ENCODE results near the gene LRSAM1. TPM values are rescaled to one million over a fixed set of nuclear protein-coding genes. Genes with fewer than 3 reads are reported as not detected.

LRSAM1 gene
- total RNA-seq, 1 experiment from 2014 or later, result 7.4 TPM

DNA sequence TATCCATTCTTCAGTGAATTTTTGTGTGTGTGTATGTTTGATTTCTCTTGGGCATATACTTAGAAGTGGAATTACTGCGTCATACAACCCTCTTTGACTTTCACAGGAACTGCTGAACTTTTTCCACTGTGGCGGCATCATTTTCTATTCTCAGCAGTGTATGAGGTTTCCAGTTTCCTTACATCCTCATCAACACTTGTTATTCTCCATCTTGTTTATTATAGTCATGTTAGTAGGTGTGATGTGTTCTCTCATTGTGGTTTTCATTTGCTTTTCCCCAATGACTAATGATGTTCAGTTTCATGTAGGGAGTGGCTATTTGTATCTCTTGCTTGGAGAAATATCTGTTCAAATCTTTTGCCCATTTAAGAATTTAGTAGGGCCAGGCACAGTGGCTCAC, 24.6 kb upstream of the LRSAM1 start:
- no peak for DNase-seq (ENCODE audit: low read depth)

DNA sequence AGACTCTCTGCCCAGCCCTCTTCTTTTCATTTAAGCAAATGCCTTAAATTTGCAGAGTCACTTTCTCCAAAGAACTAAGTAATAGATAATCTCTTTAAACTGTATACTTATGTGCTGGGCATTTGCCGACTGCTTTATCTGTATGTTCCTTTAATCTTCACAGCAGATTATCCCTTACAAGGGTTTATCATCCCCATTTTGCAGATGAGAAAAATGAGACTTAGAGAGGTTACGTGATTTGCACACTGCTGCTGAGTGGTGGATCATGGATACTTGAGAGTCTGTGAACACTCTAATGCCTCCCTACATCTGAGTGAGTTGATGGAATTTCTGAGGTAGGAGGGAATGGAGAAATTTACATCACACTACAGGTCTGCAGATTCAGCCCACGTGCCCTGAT, 23.0 kb upstream of the LRSAM1 start:
- DNase-seq (ENCODE audit: low read depth), result no peak

DNA sequence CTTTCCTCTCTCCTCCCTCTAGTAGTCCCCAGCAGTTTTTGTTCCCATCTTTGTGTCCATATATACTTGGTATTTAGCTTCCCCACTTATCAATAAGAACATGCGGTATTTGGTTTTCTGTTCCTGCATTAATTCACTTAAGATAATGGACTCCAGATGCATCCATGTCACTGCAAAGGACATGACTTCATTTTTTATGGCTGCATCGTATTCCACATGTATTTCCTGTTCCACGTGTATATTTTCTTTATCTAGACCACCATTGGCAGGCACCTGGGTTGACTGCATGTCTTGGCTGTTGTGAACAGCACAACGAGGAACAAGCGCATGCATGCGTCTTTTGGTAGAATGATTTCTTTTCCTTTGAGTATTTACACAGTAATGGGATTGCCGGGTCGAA, 20.9 kb upstream of the LRSAM1 start:
- DNase-seq (ENCODE audit: low read depth), result no peak

DNA sequence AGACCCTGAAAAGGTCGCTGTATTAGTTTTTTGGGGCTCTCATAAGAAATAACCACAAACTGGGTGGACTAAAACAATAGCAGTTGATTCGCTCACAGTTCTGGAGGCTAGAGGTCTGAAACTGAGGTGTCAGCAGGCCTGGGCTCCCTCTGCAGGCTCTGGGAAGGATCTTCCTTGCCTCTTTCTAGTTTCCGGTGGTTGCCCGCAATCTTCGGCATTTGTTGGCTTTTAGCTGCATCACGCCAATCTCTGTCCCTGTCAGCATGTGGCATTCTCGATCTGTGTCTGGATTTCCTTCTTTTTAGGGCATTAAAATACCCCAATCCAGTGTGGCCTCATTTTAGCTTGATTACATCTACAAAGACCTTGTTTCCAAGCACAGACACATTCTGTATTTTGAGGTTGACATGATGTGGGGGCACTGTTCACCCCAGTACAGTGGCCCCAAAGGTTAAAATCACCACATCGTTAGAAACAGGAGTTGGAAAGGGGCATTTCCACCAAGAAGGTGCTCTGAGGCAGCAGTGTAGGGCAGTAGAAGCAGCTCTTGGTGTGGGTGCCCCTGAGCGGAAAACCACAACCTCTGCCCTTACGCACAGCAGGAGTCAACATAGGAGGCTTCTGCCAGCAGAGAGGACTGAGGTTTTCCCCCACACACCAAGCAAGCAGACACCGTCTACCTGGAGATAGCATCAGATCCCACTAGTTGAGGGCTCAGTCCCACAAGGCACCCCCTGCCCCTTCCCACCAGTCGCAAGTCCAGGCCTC, 13.6 kb upstream of the LRSAM1 start:
- DNase-seq (ENCODE audit: low read depth), result no peak

DNA sequence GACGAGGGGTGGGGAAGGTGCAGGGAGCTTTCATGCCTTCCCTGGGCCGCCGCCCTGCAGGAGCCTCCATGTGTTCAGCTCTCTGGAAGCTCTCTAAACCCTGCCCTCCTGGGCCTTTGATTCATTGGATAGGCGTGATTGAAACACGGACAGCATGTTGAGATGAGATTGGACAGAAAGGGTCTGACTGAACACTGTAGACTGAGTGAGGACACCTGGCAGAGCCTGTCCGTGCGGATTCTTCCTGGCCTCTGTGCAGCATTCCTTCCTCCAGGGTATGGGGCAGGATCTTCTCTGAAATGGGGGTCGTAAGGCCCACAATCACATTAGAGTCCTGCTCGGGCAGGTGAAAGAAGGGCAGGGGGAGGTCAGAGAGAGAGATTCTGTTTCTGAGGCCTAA, 12.9 kb upstream of the LRSAM1 start:
- DNase-seq (ENCODE audit: low read depth), result no peak

DNA sequence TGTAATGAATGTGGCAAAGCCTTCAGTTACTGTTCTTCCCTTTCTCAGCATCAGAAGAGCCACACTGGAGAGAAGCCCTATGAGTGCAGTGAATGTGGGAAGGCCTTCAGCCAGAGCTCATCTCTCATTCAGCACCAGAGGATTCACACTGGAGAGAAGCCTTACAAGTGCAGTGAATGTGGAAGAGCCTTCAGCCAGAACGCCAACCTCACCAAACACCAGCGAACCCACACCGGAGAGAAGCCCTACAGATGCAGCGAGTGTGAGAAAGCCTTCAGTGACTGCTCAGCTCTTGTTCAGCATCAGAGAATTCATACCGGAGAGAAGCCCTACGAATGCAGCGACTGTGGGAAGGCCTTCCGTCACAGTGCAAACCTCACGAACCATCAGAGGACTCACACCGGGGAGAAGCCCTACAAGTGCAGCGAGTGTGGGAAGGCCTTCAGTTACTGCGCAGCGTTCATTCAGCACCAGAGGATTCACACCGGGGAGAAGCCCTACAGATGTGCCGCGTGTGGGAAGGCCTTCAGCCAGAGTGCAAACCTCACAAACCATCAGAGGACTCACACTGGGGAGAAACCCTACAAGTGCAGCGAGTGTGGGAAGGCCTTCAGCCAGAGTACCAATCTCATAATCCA, 6.9 kb upstream of the LRSAM1 start:
- DNase-seq (ENCODE audit: low read depth), result no peak

DNA sequence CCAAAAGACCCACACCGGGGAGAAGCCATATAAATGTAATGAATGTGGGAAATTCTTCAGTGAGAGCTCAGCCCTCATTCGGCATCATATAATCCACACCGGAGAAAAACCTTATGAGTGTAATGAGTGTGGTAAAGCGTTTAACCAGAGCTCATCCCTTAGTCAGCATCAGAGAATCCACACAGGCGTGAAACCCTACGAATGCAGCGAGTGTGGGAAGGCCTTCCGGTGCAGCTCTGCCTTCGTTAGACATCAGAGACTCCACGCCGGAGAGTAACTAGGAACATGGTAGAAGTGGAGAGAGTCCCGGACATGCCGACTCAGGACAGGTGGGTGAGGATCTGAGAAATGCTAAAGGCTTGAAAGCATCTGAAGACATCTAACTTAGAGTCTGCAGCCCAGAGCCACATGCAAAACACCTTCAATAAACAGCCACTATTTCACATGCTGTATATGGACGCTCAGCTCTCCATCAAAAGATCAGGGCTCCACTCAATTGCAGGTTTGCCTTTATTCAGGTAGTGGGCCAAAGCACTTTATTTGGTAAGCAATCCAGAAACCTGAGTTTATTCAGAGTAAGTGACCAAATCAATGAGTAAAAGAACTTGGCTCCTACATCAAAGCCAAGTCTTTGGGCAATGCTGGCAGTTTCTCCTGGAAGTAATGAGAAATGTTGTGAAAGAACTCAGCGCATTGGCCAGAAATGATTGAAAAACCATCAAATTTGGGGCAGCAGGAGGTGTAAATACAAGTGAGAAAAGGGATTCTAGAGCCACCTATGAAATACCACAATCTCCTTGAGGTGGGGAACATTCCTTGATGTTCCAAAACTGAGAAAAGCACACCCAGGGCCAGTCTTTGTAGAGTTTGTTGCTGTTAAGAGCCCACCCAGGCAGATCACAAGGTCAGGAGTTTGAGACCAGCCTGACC, 6.1 kb upstream of the LRSAM1 start:
- DNase-seq (ENCODE audit: low read depth), result peak; percentile 16

DNA sequence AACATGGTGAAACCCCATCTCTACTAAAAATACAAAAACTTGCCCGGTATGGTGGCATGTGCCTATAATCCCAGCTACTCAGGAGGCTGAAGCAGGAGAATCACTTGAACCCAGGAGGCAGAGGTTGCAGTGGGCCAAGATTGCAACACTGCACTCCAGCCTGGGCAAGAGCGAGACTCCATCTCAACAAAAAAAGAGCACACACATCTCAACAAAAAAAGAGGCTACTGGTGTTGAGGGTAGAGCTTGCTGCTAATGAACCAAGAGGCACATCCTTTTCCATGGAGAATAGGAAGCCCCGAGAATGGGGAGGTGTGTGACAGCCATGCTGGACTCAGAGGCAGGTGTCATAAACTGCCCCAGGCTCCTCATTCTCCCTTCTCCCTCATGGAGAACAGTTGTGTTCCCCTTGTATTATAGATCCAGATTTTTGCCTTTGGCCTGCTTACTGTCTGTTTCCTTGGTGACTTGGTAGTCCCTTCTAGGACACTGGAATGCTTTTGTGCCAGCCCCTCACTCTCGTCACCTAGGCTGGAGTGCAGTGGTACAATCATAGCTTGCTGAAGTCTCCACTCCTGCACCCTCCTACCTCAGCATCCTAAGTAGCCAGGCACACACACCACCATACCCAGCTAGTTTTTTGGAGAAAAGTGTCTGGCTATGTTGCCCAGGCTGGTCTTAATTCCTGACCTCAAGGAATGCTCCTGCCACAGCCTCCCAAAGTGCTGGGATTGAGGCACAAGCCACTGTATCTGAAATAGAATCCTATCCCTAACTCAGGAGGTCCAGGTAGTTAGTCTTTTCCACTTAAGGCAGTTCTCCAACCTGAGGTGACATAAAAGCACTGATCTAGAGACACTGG, 5.2 kb upstream of the LRSAM1 start:
- DNase-seq (ENCODE audit: low read depth), result no peak

DNA sequence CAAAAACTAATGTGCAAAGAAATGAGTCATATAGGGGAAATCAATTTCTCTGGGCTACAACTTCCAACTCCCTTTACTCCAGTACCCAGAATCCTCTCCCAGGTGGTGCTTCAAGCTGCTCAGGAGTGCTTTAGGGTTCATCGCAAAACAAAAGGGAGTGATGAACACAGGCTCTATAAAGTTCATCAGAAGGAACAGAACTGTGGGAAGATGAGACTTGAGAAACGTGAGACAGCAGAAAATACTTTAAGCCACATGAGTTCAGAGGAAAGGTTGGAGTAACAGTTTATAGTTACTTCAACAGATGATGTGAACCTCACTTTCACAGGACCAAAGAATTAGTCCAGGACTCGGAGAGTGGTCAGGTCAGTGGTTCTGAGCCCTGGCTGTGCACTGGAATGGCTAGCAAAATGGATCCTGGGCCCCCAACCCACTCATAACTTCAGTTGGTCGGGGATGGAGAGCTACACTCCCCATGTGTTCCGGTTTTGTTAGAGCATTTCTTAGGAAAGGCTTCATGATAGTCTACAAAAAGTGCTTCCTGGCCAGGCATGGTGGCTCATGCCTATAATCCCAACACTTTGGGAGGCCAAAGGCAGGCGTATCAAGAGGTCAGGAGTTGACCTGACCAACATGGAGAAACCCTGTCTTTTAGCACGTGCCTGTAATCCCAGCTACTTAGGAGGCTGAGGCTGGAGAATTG, 4.4 kb upstream of the LRSAM1 start:
- DNase-seq (ENCODE audit: low read depth), result no peak

DNA sequence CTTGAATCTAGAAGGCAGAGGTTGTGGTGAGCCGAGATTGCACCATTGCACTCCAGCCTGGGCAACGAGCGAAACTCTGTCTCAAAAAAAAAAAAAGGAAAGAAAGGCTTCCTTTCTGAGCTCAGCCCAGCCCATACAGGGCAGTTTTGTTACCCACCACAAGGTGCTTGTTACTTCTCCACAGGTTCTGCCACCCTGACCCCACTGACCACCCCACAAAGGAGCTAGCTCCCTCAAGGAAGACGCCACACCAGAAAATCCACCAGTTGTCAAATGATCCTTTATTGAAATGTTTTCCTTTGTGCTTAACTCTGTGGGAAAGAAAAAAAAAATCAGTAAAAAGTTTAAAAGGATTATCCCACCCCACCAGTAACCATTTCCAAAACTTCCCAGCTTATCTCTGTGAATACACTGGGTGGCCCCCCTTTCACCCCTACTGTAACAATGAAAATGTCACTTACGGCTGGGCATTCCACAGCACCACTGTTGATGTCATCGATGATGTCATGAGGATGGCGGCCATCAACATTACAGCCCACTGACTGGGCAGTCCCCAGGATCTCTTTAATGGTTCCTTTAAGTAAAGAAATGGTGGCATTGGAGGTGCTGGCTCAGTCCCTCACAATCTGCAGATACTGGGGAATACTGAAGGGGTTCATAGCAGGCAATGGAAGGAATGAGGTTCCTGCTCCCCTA, 3.7 kb upstream of the LRSAM1 start:
- DNase-seq (ENCODE audit: low read depth), result no peak

DNA sequence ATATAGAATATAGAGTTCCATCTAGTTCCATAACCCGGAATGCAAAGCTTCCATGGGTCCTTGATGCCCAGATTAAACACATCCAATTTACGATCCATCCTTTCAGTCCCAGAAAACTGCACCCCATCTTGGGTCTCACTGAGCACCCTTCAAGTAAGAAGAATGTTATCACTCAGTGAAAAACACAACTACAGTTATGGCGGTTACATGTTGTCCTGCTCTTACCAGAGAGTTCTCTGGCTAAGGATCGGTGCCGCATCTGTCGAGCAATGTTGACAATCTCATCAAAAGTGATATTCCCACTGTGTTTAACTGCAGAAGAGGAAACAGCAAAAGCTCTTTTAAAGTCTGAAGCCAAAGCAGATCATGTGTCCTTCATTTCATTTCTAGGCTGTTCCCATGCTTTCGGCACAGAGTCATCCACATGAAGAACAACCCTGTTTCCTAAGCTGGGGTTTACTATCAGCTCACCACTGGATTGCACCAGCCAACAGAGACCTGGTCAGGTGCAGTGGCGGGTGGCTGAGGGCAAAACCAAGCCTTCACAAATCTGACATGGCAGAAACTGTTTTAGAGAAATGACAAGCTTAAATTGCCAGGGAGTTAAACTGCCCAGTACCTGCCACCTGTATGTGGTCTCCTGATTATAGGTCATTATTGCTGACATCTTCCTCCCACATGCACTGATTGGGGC, 3.1 kb upstream of the LRSAM1 start:
- no peak for DNase-seq (ENCODE audit: low read depth)

DNA sequence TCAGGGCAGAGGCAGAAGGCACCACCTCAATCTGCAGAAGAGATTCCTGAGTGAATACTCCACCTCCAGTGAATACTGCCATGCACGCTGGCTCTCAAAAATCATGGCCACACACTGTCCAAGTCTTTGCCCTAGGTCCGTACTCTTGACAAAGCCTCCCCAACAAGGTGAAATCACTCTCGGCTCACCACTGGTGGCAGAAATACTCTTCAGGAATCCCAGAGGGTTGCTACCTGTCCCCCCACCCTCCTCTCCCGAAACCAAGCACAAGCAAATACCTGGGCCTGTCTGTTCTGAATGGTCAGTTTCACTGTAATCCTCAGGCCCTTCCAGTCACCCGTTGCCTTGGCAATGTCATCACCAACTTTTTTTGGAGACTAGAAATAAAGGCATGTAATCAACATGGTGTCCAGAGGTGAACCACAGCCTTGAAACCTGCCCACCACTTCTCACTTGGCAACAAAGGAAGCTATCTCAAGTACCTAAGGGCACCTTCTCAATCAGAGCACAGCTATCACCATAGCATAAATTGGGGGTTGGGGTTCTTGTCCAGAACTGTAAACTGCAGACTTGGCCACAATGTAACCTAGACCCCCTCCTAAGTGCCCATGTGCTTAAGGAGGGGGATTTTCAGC, 1.9 kb upstream of the LRSAM1 start:
- DNase-seq (ENCODE audit: low read depth), result no peak

DNA sequence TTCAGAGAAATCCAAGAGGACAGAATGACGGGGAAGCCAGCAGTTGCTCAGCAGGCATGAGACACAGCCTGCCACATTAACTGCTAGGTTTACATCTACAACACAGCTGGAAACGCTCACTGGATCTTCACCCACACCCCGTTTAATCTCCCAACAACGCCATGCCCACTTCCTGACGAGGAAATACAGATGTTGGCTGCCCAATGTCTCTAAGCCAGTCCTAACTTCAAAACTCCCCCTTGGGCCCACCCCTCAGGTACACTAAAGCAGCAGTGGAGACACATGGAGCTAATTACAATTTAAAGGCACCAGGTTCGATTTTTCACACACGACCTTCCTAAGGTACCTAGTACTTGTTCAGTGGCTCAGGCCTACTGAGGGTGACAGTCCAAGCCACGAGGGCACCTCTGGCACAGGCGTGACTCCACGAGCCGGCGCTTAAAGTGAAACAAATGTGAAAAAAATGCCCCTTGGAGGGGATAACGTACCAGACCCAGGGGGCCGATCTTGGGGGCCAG, 1.0 kb upstream of the LRSAM1 start:
- DNase-seq (ENCODE audit: low read depth), result no peak

DNA sequence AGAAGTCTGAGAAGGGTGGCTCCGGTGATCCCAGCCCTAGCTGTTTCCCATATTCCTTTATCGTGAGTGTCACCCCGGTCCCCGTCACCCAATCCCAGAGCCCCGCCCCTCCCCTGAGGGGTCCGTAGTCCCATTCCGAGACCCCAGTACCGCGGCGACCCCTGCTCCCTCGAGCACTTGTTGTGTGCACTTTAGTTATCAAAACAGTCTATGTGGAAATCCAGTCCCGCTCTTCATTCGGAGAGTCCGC, 223 bp downstream of the LRSAM1 start:
- DNase-seq (ENCODE audit: low read depth), result no peak

DNA sequence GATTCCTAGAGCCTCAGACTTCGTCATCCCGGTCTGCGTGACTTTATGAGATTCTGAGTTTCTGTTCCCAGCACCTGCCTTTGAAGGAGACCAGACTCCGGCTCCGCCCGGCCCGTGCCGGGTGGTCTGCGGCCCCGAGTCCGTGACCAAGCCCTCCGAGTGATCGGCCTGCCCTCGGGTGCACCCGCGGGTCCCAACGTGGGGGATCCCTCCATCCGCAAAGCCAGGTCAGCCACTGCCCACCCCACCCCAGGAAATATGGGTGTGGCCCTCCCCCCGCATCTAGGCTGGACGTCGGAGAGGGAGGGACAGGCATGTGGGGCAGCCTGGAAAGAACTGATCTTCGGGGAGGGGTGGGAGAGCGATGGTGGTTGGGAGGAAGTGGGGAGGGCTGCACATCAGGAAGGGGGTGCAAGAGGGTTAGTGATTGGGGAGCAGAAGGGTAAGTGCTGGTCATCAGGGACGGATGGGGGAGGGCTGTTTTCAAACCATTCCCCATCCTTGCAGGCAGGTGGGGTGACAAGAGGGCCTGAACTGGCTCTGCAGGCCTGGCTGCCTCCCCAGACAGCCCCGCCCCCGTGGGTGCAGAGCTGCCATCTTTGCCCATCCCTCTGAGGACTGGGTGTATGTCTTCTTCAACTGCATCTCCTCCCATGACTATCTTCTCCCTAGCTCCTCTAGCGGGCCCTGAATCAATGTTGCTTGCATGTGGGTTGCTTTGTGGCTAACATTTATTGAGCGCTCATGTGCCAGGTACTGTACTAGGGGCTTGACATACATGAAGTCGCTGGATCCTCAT, 747 bp downstream of the LRSAM1 start:
- peak; percentile 54 for DNase-seq (ENCODE audit: low read depth)

DNA sequence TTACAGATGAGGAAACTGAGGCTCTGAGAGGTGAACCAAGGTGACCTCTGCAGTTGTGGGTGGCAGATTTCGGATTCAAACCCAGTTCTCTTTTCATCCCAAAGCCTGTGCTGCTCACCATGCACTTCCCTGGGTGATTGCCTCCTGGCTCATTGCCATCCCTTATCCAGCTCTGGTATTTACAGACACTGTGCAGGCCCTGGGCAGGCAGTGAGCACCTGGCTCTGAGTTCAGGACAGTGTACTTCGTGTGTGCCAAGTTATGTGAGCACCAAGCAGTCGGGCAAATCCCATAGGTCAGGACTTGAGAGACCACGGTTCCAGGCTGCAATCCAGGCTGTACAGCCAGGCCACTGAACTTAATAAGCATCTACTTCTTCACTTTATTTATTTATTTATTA, 1.4 kb downstream of the LRSAM1 start:
- DNase-seq (ENCODE audit: low read depth), result no peak

DNA sequence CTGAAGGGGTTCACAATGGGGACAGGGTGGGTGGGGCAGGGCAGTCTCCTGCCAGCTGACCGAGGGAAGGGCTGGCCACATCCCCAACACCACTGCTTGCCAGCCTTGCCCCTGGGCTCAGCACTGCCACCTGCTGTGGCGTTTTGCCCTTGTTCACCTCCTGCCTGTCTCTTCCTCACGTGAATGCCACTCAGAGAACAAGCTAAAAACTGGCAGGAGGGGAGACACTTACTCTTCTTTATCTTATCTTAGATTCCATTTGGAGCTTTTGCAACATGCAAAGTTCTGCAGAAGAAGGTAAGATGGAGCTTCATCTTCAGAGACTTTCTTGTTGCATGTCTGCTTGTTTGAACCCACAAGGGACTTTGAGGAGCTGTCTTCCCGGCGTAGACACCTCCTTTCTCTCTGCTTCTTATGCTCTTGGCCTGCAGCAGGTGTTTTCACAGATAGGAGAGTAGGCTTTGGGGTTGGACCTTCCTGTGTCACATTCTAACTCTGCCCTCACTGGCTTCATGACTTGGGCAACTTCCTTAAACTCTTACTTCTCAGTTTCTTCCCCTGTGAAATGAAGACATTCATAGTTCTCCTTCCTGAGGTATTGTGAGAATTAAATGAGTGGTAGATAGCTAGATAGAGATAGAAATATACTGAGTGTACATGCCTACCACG, 4.1 kb downstream of the LRSAM1 start:
- DNase-seq (ENCODE audit: low read depth), result no peak
